NCI-H446 (cell line): ENCODE results near the gene RNF220.
"Not testable (repeated sequence)": the region's sequence is repeated elsewhere in the genome, so short reads cannot be mapped to it uniquely, and the experiment has no call there.

Source experiments
- DNase-seq, 2 experiments: peaks; one replicate each; lab custom pipeline; 2025; lab: John Stamatoyannopoulos, UW

RNF220 gene

GRCh38 chr1:44496541-44497171 is 91.6 kb downstream of the RNF220 start:
- no peak for DNase-seq

- no peak for DNase-seq
Observed at GRCh38 chr1:44497422-44498170, 92.5 kb downstream of the RNF220 start.

- DNase-seq: no peak
Observed at GRCh38 chr1:44499306-44499705, 94.3 kb downstream of the RNF220 start.

GRCh38 chr1:44500181-44501046 is 95.4 kb downstream of the RNF220 start:
- DNase-seq: no peak

- no peak for DNase-seq
Observed at GRCh38 chr1:44501047-44501890, 96.2 kb downstream of the RNF220 start.

- DNase-seq: not testable (repeated sequence)
Observed at GRCh38 chr1:44502823-44503222, 97.8 kb downstream of the RNF220 start.

GRCh38 chr1:44503625-44504024 is 98.6 kb downstream of the RNF220 start:
- no peak for DNase-seq

GRCh38 chr1:44505210-44505993 is 100.3 kb downstream of the RNF220 start:
- DNase-seq: peak in 1 of 2 experiments; percentile 44

- DNase-seq: no peak
Observed at GRCh38 chr1:44507490-44508396, 102.7 kb downstream of the RNF220 start.

GRCh38 chr1:44508397-44508745 is 103.3 kb downstream of the RNF220 start:
- DNase-seq: no peak

- no peak for DNase-seq
Observed at GRCh38 chr1:44511363-44511762, 106.3 kb downstream of the RNF220 start.

- DNase-seq: no peak
Observed at GRCh38 chr1:44511769-44512168, 106.7 kb downstream of the RNF220 start.

- no peak for DNase-seq
Observed at GRCh38 chr1:44512313-44512885, 107.3 kb downstream of the RNF220 start.

GRCh38 chr1:44513111-44513510 is 108.1 kb downstream of the RNF220 start:
- DNase-seq: no peak

- DNase-seq: no peak
Observed at GRCh38 chr1:44514673-44515072, 109.6 kb downstream of the RNF220 start.

GRCh38 chr1:44515416-44515815 is 110.4 kb downstream of the RNF220 start:
- DNase-seq: no peak

- DNase-seq: no peak
Observed at GRCh38 chr1:44519035-44519676, 114.1 kb downstream of the RNF220 start.

- DNase-seq: no peak
Observed at GRCh38 chr1:44521378-44522080, 116.5 kb downstream of the RNF220 start.
